Activated T-cell treated with anti-CD3 and anti-CD28 coated beads for 24 hours (primary cell): Measurements from ENCODE around the gene PPT2.
"Not testable (repeated sequence)": the region's sequence is repeated elsewhere in the genome, so short reads cannot be mapped to it uniquely, and the experiment has no call there.

Experiments
- DNase-seq: peaks from one replicate; pipeline ENCODE4 v3.0.0-alpha.2; 2020; ENCODE audit warnings: low read depth

Gene PPT2

DNA sequence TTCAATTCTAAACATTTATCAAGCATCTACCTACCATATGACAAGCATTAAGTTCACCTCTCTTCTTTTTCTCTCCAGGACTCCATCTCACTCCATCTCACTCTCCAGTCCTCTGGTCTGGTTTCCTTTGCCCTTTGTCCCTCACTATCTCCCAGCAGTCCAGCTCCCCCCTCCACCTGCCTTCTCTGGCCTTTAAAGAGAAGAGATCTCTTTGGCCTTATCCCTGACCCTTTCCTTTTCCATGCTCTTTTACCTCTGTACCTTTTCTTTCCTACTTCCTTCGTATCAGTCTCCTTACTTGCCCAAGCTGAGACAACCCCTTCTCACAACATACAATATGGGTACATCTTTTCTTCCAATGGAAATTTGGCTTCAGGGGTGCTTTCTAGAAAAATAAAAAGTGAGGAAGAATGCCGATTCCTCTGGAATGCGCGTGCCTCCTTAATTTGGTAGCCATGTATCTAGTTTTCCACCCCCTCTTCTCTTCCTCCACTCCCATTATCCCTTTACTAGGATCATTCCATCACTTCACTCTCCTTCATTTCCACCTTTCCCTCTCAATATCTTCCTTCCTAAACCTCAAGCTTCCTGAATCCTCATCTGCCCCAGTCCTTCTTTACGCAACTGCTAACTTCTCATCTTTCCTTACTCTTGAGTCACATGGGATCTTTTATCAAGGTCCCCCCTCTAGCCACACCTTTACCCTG, 22.7 kb downstream of the PPT2 start:
- no peak for DNase-seq

DNA sequence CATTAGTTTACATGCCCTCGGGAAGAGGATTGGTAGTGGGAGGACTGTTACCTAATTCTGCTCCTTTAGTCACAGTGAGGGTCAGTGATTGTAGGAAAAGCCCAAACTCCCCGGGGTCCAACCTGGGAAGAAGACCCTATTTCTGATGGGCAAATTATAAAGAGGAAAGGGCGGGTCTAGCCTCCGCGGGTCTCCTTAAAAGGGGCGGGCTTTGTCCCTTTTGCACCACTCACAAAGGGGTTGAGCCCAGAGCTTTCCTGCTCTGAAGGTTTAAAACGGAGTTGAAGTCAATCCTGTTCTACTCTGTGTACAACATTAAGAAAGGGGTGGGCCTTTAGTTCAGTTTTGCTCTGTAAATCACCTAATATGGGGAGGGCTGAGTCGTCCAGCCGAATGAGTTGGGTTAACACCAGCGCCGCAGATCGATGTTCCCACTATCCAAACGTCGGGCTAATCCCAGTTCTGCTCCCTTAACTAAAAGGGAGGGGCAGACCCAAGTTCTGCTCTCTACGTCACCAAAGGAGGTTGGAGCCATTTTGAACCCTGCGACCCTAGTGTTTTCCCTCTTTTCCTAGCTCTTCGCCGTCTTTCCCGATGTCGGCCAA, 23.3 kb downstream of the PPT2 start:
- no peak for DNase-seq

GRCh38 chr6:32177788-32178546, 24.0 kb downstream of the PPT2 start, which contains the start of gene RNF5:
Gene RNF5, plus strand, starts transcription at chr6:32178405. Its CDS starts 107 bp downstream, at chr6:32178512.
- DNase-seq, result peak; percentile 90

DNA sequence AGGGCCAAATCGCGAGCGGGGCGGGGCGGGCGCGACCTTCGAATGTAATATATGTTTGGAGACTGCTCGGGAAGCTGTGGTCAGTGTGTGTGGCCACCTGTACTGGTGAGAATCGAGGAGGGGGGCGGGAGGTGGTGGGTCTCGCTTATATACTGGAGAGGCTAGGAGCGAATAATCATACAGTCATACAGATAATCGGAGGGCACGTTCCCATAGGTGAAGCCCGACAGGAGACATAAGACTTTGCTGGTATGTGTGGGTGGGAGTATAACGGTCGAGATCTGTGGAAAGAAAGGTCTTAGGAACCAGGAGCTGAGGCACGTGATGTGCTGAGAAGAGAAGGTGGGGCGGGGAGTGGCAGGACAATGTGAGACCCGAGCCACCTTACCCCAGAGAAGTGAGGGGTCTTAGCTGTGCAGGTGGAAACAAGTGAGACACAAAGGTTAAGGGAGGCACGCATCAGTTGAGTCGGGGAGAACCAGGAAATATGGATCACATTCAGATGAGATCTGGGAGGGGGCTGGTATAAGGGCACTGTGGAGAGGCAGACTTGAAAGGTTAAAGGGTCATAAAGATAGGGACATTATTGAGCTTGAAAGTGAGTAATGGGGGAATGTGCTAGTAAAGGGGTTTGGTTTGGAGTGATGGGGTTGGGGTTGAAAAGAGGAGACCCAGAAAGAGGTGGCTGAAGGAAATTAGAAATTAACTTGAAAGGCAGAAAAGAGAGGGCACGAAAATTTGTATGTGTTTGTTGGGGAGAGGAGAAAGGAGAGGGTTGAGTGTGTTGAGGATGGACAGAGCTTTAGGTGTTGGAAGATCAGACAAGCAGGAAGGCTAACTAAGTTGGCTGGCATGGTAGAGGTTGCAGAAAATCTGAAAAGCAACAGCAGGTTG, 24.9 kb downstream of the PPT2 start:
- no peak for DNase-seq

DNA sequence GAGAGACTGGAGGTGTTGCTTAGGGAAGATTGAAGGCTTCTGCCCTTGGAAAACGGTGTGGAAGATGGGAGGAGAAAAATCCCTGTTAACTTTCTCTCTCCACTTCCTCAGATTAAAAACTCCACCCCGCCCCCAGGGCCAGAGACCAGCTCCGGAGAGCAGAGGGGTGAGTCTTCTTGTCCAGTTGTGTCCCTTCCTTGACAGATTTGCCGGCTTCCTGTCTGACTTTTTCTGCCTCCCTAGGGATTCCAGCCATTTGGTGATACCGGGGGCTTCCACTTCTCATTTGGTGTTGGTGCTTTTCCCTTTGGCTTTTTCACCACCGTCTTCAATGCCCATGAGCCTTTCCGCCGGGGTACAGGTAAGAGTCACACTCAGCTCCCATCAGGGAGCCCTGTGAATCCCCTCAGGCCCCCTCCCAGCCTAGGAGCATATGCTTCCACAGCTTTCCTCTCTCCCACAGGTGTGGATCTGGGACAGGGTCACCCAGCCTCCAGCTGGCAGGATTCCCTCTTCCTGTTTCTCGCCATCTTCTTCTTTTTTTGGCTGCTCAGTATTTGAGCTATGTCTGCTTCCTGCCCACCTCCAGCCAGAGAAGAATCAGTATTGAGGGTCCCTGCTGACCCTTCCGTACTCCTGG, 25.9 kb downstream of the PPT2 start:
- DNase-seq, result no peak

DNA sequence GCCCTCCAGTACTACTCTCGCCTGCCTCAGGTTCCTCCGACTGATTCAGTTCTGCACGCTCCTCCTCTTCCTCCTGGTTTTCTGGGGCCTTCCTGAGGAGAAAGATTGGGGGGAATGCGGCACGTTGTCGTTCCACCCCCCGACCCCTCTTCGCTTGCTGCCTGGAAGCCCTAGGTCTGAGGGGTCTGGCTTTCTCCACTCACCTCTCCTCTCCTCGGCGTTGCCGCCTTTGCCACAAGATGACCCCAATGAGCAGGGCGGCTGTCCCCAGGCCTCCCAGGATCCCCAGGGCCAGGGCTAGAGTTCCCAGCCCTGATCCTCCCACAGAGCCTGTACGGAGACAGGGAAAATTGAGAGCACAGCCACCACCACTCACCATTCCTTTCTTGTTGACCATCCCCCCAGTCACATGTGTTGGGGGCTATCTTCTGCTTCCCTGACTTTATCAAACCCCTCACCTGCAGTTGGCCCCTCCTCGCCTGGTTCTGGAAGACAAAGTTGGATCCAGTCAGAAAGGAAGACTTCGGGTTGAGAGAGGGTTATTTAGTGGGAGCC, 27.3 kb downstream of the PPT2 start:
- no peak for DNase-seq

DNA sequence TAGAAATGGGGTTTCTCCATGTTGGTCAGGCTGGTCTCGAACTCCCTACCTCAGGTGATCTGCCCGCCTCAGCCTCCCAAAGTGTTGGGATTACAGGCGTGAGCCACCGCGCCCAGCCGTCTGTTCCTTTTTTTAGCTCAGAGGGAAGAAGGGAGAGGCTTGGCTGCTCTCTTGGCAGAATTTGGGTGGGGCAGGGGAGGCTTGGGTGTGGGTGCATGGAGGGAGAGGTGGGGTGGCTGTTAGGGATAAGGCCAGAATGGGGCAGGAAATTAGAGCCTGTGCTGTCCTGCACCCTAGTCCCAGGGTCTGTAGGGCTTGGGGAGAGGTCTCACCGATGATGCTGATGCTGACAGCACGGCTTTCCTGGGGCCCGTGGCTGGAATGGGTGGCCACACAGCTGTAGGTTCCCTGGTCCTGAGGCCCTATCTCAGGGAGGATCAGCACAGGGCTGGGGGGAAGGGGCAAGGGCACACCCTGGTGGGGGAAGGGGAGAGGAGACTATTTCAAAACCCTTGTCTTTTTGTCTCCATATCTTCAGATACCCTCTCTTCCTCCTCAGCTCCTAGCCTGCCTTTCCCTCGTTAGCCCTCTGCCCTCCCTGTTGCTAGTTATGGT, 28.1 kb downstream of the PPT2 start:
- no peak for DNase-seq

- no peak for DNase-seq
Measured at GRCh38 chr6:32182555-32182981, 28.6 kb downstream of the PPT2 start.

DNA sequence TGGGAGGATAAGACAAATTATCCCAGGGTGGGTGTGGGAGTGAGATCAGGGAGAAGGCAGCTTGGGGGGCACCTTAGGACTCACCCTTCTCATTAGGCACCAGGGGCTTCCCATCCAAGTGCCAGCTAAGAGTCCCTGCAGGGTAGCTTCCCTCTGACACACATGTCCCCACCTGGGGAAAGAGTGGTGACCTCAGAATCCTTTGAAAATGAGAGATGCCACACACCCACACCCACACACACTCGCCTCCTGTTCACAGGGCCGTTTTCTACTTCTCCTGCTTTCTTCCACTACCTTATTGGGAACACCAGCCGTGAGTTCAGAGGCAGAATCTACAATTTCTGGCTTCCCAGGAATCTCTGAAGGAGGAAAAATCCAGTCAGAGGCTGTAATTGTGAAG, 29.1 kb downstream of the PPT2 start:
- no peak for DNase-seq

DNA sequence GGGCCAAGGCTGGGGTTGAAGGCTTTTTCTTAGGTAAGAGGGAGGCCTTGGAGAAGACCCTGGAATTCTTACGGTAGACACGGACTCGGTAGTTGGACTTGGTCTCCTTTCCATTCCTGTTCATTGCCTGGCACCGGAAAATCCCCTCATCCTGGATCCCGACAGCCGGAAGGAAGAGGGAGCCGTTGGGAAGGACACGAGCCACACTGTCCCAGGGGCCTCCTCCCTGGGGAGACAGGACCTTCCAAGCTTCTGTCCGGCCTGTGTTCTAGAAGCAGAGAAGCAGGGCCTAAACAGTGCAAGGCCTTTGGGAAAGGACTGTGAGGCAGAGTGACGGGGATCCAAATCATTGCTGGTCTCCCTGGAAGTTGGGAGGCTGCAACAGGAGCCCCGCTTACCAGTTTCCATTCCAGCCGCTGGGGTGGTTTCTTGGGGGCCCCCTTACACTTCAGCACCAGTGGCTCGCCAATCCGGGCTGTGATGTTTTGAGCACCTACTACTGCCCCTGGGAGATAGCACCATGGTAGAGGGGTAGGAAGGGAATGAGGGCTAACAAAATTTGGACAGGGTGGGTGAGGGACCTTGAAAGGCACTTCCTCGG, 29.6 kb downstream of the PPT2 start:
- no peak for DNase-seq

GRCh38 chr6:32184084-32184640, 30.2 kb downstream of the PPT2 start, which contains the start of gene AGER:
Gene AGER, minus strand, starts transcription at chr6:32184253. Its CDS starts 31 bp downstream, at chr6:32184222.
- no peak for DNase-seq

GRCh38 chr6:32185681-32186131, 31.8 kb downstream of the PPT2 start:
- peak; percentile 47 for DNase-seq

GRCh38 chr6:32186151-32186840, 32.4 kb downstream of the PPT2 start:
- DNase-seq, result not testable (repeated sequence)

GRCh38 chr6:32187009-32187709, 33.2 kb downstream of the PPT2 start:
- no peak for DNase-seq

GRCh38 chr6:32187725-32188380, 33.9 kb downstream of the PPT2 start:
- not testable (repeated sequence) for DNase-seq

- no peak for DNase-seq
Measured at GRCh38 chr6:32188381-32189068, 34.6 kb downstream of the PPT2 start.

DNA sequence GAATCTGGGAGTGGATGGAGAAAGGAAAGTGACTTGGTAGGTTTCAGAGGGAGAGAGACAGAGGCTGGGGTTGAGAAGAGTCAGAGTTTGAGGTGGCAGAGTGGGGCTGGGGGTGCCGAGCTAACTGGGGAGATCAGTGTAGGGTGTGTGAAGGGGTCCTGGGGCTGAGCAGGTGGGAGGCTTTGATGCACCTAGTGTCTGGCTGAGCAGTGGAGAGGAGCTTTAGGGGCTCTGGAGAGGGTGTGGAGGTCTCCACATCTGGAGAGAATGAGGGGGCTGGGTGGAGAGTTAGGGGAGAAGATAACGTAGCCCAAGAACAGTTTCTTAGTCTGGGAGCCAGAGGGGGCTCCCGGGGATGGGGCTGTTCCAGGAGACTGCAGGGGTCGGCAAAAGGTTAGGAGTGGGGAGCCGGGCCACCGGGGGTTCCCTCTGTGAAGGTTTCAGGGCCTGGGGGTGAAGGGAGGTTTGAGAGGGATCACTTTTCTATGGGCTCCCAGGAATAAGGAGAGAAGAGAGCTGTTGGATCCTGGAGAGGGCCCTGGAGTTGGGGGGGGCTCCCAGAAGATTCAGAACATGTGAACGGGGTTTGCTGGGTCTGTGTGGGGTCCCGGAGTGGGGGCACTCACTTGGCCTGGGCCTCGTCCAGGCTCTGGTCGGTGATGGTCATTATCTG, 35.3 kb downstream of the PPT2 start:
- no peak for DNase-seq
